Mucosa of rectum (tissue), 2 donors: ENCODE measurements around the gene SLC39A9.
"Not testable (repeated sequence)": the region's sequence is repeated elsewhere in the genome, so short reads cannot be mapped to it uniquely, and the experiment has no call there.

Source experiments
- H3K27ac ChIP-seq, 2 donors: one replicate each; pipeline ENCODE4 v1.7.0; 2013; ENCODE audit warnings: inconsistent platforms in 2 of 2, low read depth in 2 of 2, low read length in 2 of 2
- H3K27me3 ChIP-seq, 2 donors: one replicate each; pipeline ENCODE4 v1.7.0; 2013; ENCODE audit warnings: low read length in 2 of 2; ENCODE audit not compliant: control insufficient read depth in 2 of 2, insufficient read depth in 2 of 2
- H3K36me3 ChIP-seq, 2 donors: one replicate each; pipeline ENCODE4 v1.7.0; 2013; ENCODE audit warnings: low read length in 2 of 2; ENCODE audit not compliant: control insufficient read depth in 2 of 2, insufficient read depth in 2 of 2
- H3K4me1 ChIP-seq, 2 donors: one replicate each; pipeline ENCODE4 v1.7.0; 2013; ENCODE audit warnings: low read length in 2 of 2, mild to moderate bottlenecking in 1 of 2; ENCODE audit not compliant: control insufficient read depth in 2 of 2, insufficient read depth in 2 of 2
- H3K4me3 ChIP-seq, 2 donors: one replicate each; pipeline ENCODE4 v1.7.0; 2013; ENCODE audit warnings: low read length in 2 of 2
- H3K9ac ChIP-seq, 2 donors: one replicate each; pipeline ENCODE4 v1.7.0; 2013; ENCODE audit warnings: low read length in 2 of 2, low read depth in 1 of 2, mild to moderate bottlenecking in 1 of 2
- H3K9me3 ChIP-seq, 2 donors: one replicate each; pipeline ENCODE4 v1.7.0; 2013; ENCODE audit warnings: low read length in 2 of 2; ENCODE audit not compliant: control insufficient read depth in 2 of 2
- donor health status: healthy.
- donor health status: Normal muscosa, but diverticular disease.

The SLC39A9 gene

GRCh38 chr14:69413483-69413882 lies 15.0 kb downstream of the SLC39A9 start:
- no peak overlapping the region for H3K9ac ChIP-seq
- H3K4me1 ChIP-seq = no peaks in the 10 kb centered on the region
- no peak overlapping the region for H3K27ac ChIP-seq
- H3K27me3 ChIP-seq = no peaks in the 10 kb centered on the region
- no peak overlapping the region for H3K4me3 ChIP-seq
- H3K36me3 ChIP-seq = no peaks in the 10 kb centered on the region
- H3K9me3 ChIP-seq = no peaks in the 10 kb centered on the region

GRCh38 chr14:69416087-69416486 lies 17.6 kb downstream of the SLC39A9 start:
- H3K27me3 ChIP-seq, H3K4me1 ChIP-seq, H3K27ac ChIP-seq, H3K36me3 ChIP-seq, H3K9me3 ChIP-seq, H3K4me3 ChIP-seq, H3K9ac ChIP-seq: not testable (repeated sequence)

- Histone ChIP-seq H3K4me3 (no peak overlapping the region), H3K9me3 (no peaks in the 10 kb centered on the region), H3K36me3 (peaks cover 20 to 24% of the 10 kb centered on the region in 2 donors), H3K9ac (no peak overlapping the region), H3K27me3 (no peaks in the 10 kb centered on the region), H3K27ac (no peak overlapping the region), H3K4me1 (no peaks in the 10 kb centered on the region)
These were observed 24.8 kb downstream of the SLC39A9 start for GRCh38 chr14:69423279-69423678.

- Histone ChIP-seq H3K27ac (no peak overlapping the region), H3K9me3 (no peaks in the 10 kb centered on the region), H3K4me3 (no peak overlapping the region), H3K4me1 (no peaks in the 10 kb centered on the region), H3K36me3 (peaks cover 22 to 24% of the 10 kb centered on the region in 2 donors), H3K27me3 (no peaks in the 10 kb centered on the region), H3K9ac (no peak overlapping the region)
These were observed 25.8 kb downstream of the SLC39A9 start for GRCh38 chr14:69424149-69424923.

- H3K4me1 ChIP-seq = no peaks in the 10 kb centered on the region
These were observed 29.1 kb downstream of the SLC39A9 start for GRCh38 chr14:69427596-69427995.

GRCh38 chr14:69428289-69428998 lies 30.0 kb downstream of the SLC39A9 start:
- Histone ChIP-seq H3K36me3 (peaks cover 20 to 24% of the 10 kb centered on the region in 2 donors), H3K9ac (no peak overlapping the region), H3K9me3 (no peaks in the 10 kb centered on the region), H3K4me1 (no peaks in the 10 kb centered on the region), H3K27ac (no peak overlapping the region), H3K4me3 (no peak overlapping the region), H3K27me3 (no peaks in the 10 kb centered on the region)

More at GRCh38 chr14:69427596-69427995, 29.1 kb downstream of the SLC39A9 start:
- Histone ChIP-seq H3K27ac (no peak overlapping the region), H3K4me3 (no peak overlapping the region), H3K36me3 (peaks cover 20 to 24% of the 10 kb centered on the region in 2 donors), H3K9ac (no peak overlapping the region), H3K9me3 (no peaks in the 10 kb centered on the region), H3K27me3 (no peaks in the 10 kb centered on the region)

- Histone ChIP-seq H3K9ac (no peak overlapping the region), H3K4me1 (no peaks in the 10 kb centered on the region), H3K4me3 (no peak overlapping the region), H3K36me3 (peaks cover 19 to 20% of the 10 kb centered on the region in 2 donors), H3K27me3 (no peaks in the 10 kb centered on the region), H3K9me3 (no peaks in the 10 kb centered on the region), H3K27ac (no peak overlapping the region)
These were observed 31.2 kb downstream of the SLC39A9 start for GRCh38 chr14:69429643-69430042.

- Histone ChIP-seq H3K27ac (no peak overlapping the region), H3K27me3 (no peaks in the 10 kb centered on the region), H3K4me1 (no peaks in the 10 kb centered on the region), H3K36me3 (peaks cover 12 to 14% of the 10 kb centered on the region in 2 donors), H3K9me3 (no peaks in the 10 kb centered on the region), H3K9ac (no peak overlapping the region), H3K4me3 (no peak overlapping the region)
These were observed 31.9 kb downstream of the SLC39A9 start for GRCh38 chr14:69430306-69430939.

GRCh38 chr14:69432364-69432763 lies 33.9 kb downstream of the SLC39A9 start:
- no peaks in the 10 kb centered on the region for H3K27me3 ChIP-seq

More at GRCh38 chr14:69432364-69432763, 33.9 kb downstream of the SLC39A9 start:
- peaks cover 0 to 3% of the 10 kb centered on the region in 2 donors for H3K36me3 ChIP-seq
- no peaks in the 10 kb centered on the region for H3K4me1 ChIP-seq
- no peak overlapping the region for H3K4me3 ChIP-seq
- H3K9me3 ChIP-seq = no peaks in the 10 kb centered on the region
- H3K9ac ChIP-seq = no peak overlapping the region
- H3K27ac ChIP-seq = no peak overlapping the region
